Measurements from ENCODE around the gene GPR146.

- TF ChIP-seq ESRRG (CRISPR knock-in tag; IDR thresholded peaks at IDR 0.05) (no peak), TSHZ2 (CRISPR knock-in tag; IDR thresholded peaks at IDR 0.05) (no peak), ZC3H10 (CRISPR knock-in tag; IDR thresholded peaks at IDR 0.05) (no peak), ISL1 (CRISPR knock-in tag; IDR thresholded peaks at IDR 0.05) (no peak), ZFP3 (CRISPR knock-in tag; IDR thresholded peaks at IDR 0.05) (no peak), CREB5 (CRISPR knock-in tag; IDR thresholded peaks at IDR 0.05; ENCODE audit: low read depth) (no peak), ARNTL (CRISPR knock-in tag; IDR thresholded peaks at IDR 0.05; ENCODE audit: borderline replicate concordance, low read depth) (no peak), TCF4 (CRISPR knock-in tag; IDR thresholded peaks at IDR 0.05; ENCODE audit: borderline replicate concordance) (no peak), TOX (CRISPR knock-in tag; IDR thresholded peaks at IDR 0.05; ENCODE audit: borderline replicate concordance) (no peak), PATZ1 (CRISPR knock-in tag; IDR thresholded peaks at IDR 0.05; ENCODE audit: borderline replicate concordance) (no peak), POU6F1 (CRISPR knock-in tag; IDR thresholded peaks at IDR 0.05; ENCODE audit: borderline replicate concordance, low read depth) (no peak), ZFP30 (CRISPR knock-in tag; IDR thresholded peaks at IDR 0.05) (no peak), SNAI2 (CRISPR knock-in tag; IDR thresholded peaks at IDR 0.05) (no peak), CSDC2 (CRISPR knock-in tag; IDR thresholded peaks at IDR 0.05) (no peak)
Observed at GRCh38 chr7:994592-995308, 49.6 kb upstream of the GPR146 start.
